PFSK-1 (cell line): ENCODE data around the gene SF1.

Experiments
- FOXP2 ChIP-seq: optimal IDR thresholded peaks from 2 replicates; pipeline ENCODE3; 2011; ENCODE audit warnings: borderline replicate concordance, control low read depth, inconsistent platforms; ENCODE audit not compliant: insufficient read depth; ENCODE audit errors: extremely low read length, extremely low read depth
- POLR2AphosphoS5 ChIP-seq: IDR thresholded peaks from 2 replicates; pipeline ENCODE4 v1.6.1; 2012; ENCODE audit warnings: low read depth, mild to moderate bottlenecking, control low read depth, low read length, moderate library complexity
- SIN3A ChIP-seq: IDR thresholded peaks from 2 replicates; pipeline ENCODE4 v1.6.1; 2012; ENCODE audit warnings: mild to moderate bottlenecking, low read length, moderate library complexity, borderline replicate concordance; ENCODE audit not compliant: insufficient read depth
- TAF1 ChIP-seq: IDR thresholded peaks from 2 replicates; pipeline ENCODE4 v1.6.1; 2012; ENCODE audit warnings: low read length, control low read depth, borderline replicate concordance; ENCODE audit not compliant: insufficient read depth
- TF ChIP-seq, protein P1 (sequence below), 2 experiments: IDR thresholded peaks; 2 replicates each; pipeline versions ENCODE4 v1.6.1 to v1.8.0; 2011 to 2012; ENCODE audit warnings: low read depth in 2 of 2, low read length in 2 of 2, control low read depth in 1 of 2, inconsistent platforms in 1 of 2, mild to moderate bottlenecking in 1 of 2, moderate library complexity in 1 of 2; ENCODE audit not compliant: insufficient read depth in 1 of 2

SF1 gene

GRCh38 chr11:64776875-64777274 is 1.5 kb downstream of the SF1 start:
- no peak for TF ChIP-seq SIN3A
- TF ChIP-seq FOXP2, result no peak
- no peak for TF ChIP-seq TAF1

DNA sequence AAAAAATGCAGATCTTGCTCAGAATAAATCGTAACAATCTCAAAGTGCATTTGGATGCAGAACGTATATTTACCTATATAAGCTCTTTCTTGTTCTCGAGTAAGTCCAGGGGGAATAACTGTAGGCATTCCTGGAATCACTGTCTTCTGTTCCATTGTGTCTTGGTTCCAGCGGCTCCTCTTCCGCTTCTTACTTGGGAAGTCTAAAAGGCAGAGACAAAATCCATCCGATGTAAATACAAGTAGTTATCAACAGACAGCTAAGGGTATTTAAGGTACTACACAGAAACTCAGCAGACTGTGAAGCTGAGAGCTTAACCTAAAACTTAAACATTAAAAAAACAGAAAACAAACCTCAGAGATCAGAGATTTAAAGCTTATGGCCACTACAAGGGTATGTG is 1.9 kb downstream of the SF1 start:
- TF ChIP-seq FOXP2, result no peak
- no peak for TF ChIP-seq POLR2AphosphoS5
- TF ChIP-seq SIN3A, result no peak
- TF ChIP-seq, protein P1, sequence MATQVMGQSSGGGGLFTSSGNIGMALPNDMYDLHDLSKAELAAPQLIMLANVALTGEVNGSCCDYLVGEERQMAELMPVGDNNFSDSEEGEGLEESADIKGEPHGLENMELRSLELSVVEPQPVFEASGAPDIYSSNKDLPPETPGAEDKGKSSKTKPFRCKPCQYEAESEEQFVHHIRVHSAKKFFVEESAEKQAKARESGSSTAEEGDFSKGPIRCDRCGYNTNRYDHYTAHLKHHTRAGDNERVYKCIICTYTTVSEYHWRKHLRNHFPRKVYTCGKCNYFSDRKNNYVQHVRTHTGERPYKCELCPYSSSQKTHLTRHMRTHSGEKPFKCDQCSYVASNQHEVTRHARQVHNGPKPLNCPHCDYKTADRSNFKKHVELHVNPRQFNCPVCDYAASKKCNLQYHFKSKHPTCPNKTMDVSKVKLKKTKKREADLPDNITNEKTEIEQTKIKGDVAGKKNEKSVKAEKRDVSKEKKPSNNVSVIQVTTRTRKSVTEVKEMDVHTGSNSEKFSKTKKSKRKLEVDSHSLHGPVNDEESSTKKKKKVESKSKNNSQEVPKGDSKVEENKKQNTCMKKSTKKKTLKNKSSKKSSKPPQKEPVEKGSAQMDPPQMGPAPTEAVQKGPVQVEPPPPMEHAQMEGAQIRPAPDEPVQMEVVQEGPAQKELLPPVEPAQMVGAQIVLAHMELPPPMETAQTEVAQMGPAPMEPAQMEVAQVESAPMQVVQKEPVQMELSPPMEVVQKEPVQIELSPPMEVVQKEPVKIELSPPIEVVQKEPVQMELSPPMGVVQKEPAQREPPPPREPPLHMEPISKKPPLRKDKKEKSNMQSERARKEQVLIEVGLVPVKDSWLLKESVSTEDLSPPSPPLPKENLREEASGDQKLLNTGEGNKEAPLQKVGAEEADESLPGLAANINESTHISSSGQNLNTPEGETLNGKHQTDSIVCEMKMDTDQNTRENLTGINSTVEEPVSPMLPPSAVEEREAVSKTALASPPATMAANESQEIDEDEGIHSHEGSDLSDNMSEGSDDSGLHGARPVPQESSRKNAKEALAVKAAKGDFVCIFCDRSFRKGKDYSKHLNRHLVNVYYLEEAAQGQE (IDR thresholded peaks at IDR 0.05; ENCODE audit: insufficient read depth in 1 of 2, low read depth in 2 of 2, low read length in 2 of 2), result no peak
- TF ChIP-seq TAF1, result no peak

DNA sequence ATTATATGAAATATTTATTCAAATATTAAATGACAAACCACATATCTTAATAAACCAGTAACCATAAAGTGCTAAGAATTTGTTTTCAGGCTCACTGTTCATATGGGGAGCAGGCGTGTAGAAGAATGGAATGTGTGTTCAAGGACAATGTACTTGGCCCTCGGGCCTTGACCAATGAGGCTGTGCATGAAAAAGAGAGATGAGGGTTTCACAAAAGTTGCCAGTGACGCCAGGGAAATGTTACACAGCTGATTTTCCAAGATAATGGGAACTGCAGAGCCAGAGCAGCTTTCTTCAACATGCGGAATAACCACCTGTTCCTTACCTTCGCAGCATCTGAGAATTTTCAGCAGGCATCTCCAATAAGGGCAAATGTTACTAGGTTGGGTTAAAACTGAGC is 4.2 kb downstream of the SF1 start:
- TF ChIP-seq SIN3A (no peak), FOXP2 (no peak), TAF1 (no peak), POLR2AphosphoS5 (no peak)
- TF ChIP-seq, protein P1 (IDR thresholded peaks at IDR 0.05; ENCODE audit: insufficient read depth in 1 of 2, low read depth in 2 of 2, low read length in 2 of 2), result no peak

GRCh38 chr11:64772303-64773018 is 5.9 kb downstream of the SF1 start:
- TF ChIP-seq, protein P1 (IDR thresholded peaks at IDR 0.05; ENCODE audit: insufficient read depth in 1 of 2, low read depth in 2 of 2, low read length in 2 of 2), result no peak
- TF ChIP-seq POLR2AphosphoS5, result no peak
- TF ChIP-seq TAF1, result no peak
- no peak for TF ChIP-seq FOXP2
- TF ChIP-seq SIN3A, result no peak

DNA sequence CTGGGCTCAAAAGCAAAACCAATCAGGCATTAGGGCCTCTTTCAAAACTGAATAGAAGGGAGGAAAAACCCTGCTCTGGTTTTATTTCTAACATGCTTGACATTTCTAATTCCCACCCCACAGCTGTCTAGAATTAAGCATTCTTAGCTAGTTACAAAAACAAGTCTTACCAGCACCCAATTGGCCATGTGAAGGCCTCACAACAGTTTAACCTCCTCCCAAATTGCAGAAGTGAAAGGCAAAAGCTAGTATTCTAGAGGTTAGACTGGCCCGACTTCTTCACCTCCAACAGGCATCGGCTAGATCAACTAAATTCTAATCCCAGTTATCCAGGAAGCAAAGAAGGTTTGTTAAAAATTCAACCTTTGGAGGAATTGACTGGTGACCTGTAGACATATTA is 6.5 kb downstream of the SF1 start:
- TF ChIP-seq POLR2AphosphoS5, result no peak
- TF ChIP-seq TAF1, result no peak
- TF ChIP-seq FOXP2, result no peak
- TF ChIP-seq SIN3A, result no peak
- TF ChIP-seq, protein P1 (IDR thresholded peaks at IDR 0.05; ENCODE audit: insufficient read depth in 1 of 2, low read depth in 2 of 2, low read length in 2 of 2), result no peak
